GM06990 (cell line): ENCODE measurements around the gene FOXM1.

Experiments
- DNase-seq: peaks from one replicate; pipeline ENCODE4 v3.0.0-alpha.2; 2011; ENCODE audit not compliant: insufficient read length; ENCODE audit errors: extremely low read depth
- H3K27me3 ChIP-seq: replicated peaks from 2 replicates; pipeline ENCODE4 v1.6.0; 2011; ENCODE audit warnings: low read length; ENCODE audit not compliant: control insufficient read depth, insufficient read depth
- H3K36me3 ChIP-seq: 2 replicates; pipeline ENCODE4 v1.5.1; 2011; ENCODE audit warnings: low read length; ENCODE audit not compliant: control insufficient read depth, insufficient read depth
- H3K4me3 ChIP-seq: replicated peaks from 2 replicates; pipeline ENCODE4 v1.5.1; 2011; ENCODE audit warnings: low read depth, mild to moderate bottlenecking, control low read depth, low read length
- CTCF ChIP-seq: IDR thresholded peaks from 2 replicates; pipeline ENCODE4 v1.5.1; 2011; ENCODE audit warnings: low read length, control low read depth, mild to moderate bottlenecking, inconsistent platforms; ENCODE audit not compliant: insufficient read depth, poor library complexity, severe bottlenecking

Gene FOXM1

GRCh38 chr12:2834581-2835491, 42.1 kb downstream of the FOXM1 start, which contains the start of gene NRIP2:
NRIP2 (minus strand) TSS chr12:2835035; CDS start chr12:2834983, 52 bp downstream.
- DNase-seq: no peak
- no peak for TF ChIP-seq CTCF
- H3K27me3 ChIP-seq: no peaks in the 10 kb centered on the region
- peaks cover 7% of the 10 kb centered on the region for H3K36me3 ChIP-seq
- no peak within 1 kb of the TSS for H3K4me3 ChIP-seq

DNA sequence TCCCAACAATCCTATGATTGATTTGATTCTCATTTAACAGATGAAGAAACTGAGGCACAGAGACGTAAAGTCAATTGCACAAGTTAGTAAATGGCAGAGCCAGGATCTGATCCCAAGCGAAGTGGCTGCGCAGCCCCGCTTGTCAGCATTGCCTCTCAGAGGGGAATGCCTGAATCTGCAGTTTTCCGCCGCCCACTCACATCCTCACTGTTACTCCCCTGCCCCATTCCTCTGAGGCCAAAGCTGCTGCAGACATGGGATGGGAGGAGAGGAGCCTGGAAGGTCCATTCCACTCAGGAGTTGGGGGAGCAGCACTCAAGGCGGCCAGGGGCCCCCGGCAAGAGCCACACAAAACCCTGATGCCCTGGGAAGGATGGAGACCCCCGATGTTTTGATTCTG, 43.2 kb downstream of the FOXM1 start:
- no peak for DNase-seq
- H3K27me3 ChIP-seq: no peaks in the 10 kb centered on the region
- no peak for TF ChIP-seq CTCF
- peaks cover 7% of the 10 kb centered on the region for H3K36me3 ChIP-seq
- no peak overlapping the region for H3K4me3 ChIP-seq

DNA sequence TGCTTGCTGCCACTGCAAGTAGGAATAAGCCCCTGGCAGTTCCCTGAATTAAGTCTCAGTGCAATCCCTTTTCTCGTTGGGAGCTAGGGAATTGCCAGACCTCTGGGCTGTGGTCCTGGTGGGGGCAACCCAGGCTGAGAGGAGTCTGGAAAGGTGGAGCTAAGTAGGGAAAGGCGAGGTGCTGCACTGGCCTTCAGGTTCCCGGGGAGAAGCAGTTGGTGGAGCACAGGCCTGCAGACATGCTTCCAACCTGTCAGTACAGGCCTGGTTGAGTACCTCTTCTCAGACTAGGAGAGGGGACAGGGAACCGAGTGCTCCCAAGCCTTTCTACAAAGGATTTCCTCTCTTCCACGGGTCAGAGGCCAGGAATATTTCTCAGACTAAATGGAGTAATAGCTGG, 43.6 kb downstream of the FOXM1 start:
- DNase-seq: no peak
- Histone ChIP-seq H3K4me3 (no peak overlapping the region), H3K27me3 (no peaks in the 10 kb centered on the region), H3K36me3 (peaks cover 7% of the 10 kb centered on the region)
- no peak for TF ChIP-seq CTCF

GRCh38 chr12:2832550-2833127, 44.3 kb downstream of the FOXM1 start:
- H3K4me3 ChIP-seq: no peak overlapping the region
- no peak for DNase-seq
- peaks cover 10% of the 10 kb centered on the region for H3K36me3 ChIP-seq
- no peak for TF ChIP-seq CTCF
- no peaks in the 10 kb centered on the region for H3K27me3 ChIP-seq

GRCh38 chr12:2829275-2829674, 47.7 kb downstream of the FOXM1 start:
- H3K36me3 ChIP-seq: peaks cover 23% of the 10 kb centered on the region
- no peak for TF ChIP-seq CTCF
- H3K27me3 ChIP-seq: no peaks in the 10 kb centered on the region
- H3K4me3 ChIP-seq: no peak overlapping the region
- no peak for DNase-seq
